Measurements from ENCODE around the gene TRMT61A.

TRMT61A gene

DNA sequence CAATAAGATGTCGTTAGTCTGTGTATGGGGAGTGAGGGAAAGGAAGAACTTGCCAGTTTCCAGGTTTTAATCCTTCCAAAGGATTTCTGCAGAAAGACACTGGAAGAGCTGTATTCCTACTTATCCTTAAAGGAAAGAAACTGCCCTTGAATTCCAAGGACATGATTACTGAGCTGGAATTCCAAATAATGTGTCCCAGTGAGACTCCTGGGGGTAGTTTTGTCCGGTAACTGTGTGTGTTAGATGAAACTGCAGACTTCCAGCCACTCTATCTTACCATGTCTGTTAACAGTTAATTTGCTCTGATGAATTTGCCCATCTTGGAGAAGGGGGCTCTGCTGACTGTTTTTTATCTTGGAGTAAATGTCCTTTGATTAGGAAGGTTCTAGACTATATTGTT lies 39.4 kb upstream of the TRMT61A start:
- H3K27ac ChIP-seq (ENCODE audit: low read depth, low read length): no peak overlapping the region
- H3K9me2 ChIP-seq (replicated peaks; ENCODE audit: insufficient read depth, low read length): no peaks in the 10 kb centered on the region
- H3K9me3 ChIP-seq (ENCODE audit: insufficient read depth, low read length): no peaks in the 10 kb centered on the region
- peaks cover 8% of the 10 kb centered on the region; the same call in 1 of the 2 replicates for H3K36me3 ChIP-seq (ENCODE audit: low read length)
- no peaks in the 10 kb centered on the region for H4K20me1 ChIP-seq (ENCODE audit: low read depth, low read length)
- H2AFZ ChIP-seq (ENCODE audit: low read depth, low read length, severe bottlenecking): no peak overlapping the region
- no peak overlapping the region for H3K9ac ChIP-seq (ENCODE audit: low read length)
- no peaks in the 10 kb centered on the region for H3F3A ChIP-seq (ENCODE audit: insufficient read depth)
- no peaks in the 10 kb centered on the region for H3K79me2 ChIP-seq (ENCODE audit: insufficient read depth, low read length)
- no peak overlapping the region for H3K4me3 ChIP-seq (ENCODE audit: insufficient read depth, low read length, poor library complexity, severe bottlenecking)
- TF ChIP-seq, protein P1, sequence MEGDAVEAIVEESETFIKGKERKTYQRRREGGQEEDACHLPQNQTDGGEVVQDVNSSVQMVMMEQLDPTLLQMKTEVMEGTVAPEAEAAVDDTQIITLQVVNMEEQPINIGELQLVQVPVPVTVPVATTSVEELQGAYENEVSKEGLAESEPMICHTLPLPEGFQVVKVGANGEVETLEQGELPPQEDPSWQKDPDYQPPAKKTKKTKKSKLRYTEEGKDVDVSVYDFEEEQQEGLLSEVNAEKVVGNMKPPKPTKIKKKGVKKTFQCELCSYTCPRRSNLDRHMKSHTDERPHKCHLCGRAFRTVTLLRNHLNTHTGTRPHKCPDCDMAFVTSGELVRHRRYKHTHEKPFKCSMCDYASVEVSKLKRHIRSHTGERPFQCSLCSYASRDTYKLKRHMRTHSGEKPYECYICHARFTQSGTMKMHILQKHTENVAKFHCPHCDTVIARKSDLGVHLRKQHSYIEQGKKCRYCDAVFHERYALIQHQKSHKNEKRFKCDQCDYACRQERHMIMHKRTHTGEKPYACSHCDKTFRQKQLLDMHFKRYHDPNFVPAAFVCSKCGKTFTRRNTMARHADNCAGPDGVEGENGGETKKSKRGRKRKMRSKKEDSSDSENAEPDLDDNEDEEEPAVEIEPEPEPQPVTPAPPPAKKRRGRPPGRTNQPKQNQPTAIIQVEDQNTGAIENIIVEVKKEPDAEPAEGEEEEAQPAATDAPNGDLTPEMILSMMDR (IDR thresholded peaks at IDR 0.05; ENCODE audit: insufficient read depth, low read length, poor library complexity, severe bottlenecking): no peak
- no peak for TF ChIP-seq EZH2phosphoT487 (conservative IDR thresholded peaks at IDR 0.05; ENCODE audit: low read length)
- H3K4me2 ChIP-seq (ENCODE audit: low read depth, low read length, poor library complexity, severe bottlenecking): no peak overlapping the region
- no peaks in the 10 kb centered on the region for H3K27me3 ChIP-seq (ENCODE audit: low read length)

DNA sequence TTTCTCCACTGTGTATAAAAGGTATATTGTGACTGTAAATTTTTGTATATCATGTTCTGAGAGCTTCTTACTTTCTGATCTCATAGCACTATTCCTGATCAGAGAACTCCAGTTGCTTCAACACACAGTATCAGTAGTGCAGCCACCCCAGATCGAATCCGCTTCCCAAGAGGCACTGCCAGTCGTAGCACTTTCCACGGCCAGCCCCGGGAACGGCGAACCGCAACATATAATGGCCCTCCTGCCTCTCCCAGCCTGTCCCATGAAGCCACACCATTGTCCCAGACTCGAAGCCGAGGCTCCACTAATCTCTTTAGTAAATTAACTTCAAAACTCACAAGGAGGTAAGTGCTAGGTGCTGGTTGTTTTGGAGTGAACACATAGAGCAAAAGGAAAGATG lies 37.3 kb upstream of the TRMT61A start:
- TF ChIP-seq, protein P1 (IDR thresholded peaks at IDR 0.05; ENCODE audit: insufficient read depth, low read length, poor library complexity, severe bottlenecking): no peak
- no peak for TF ChIP-seq EZH2phosphoT487 (conservative IDR thresholded peaks at IDR 0.05; ENCODE audit: low read length)
- Histone ChIP-seq H3K27me3 (ENCODE audit: low read length) (no peaks in the 10 kb centered on the region), H3K36me3 (ENCODE audit: low read length) (peaks cover 8% of the 10 kb centered on the region; the same call in 1 of the 2 replicates), H3F3A (ENCODE audit: insufficient read depth) (no peaks in the 10 kb centered on the region), H3K4me2 (ENCODE audit: low read depth, low read length, poor library complexity, severe bottlenecking) (no peak overlapping the region), H3K9me2 (replicated peaks; ENCODE audit: insufficient read depth, low read length) (no peaks in the 10 kb centered on the region), H2AFZ (ENCODE audit: low read depth, low read length, severe bottlenecking) (no peak overlapping the region), H3K4me3 (ENCODE audit: insufficient read depth, low read length, poor library complexity, severe bottlenecking) (no peak overlapping the region), H4K20me1 (ENCODE audit: low read depth, low read length) (no peaks in the 10 kb centered on the region), H3K9me3 (ENCODE audit: insufficient read depth, low read length) (no peaks in the 10 kb centered on the region), H3K27ac (ENCODE audit: low read depth, low read length) (no peak overlapping the region), H3K79me2 (ENCODE audit: insufficient read depth, low read length) (no peaks in the 10 kb centered on the region), H3K9ac (ENCODE audit: low read length) (no peak overlapping the region)

DNA sequence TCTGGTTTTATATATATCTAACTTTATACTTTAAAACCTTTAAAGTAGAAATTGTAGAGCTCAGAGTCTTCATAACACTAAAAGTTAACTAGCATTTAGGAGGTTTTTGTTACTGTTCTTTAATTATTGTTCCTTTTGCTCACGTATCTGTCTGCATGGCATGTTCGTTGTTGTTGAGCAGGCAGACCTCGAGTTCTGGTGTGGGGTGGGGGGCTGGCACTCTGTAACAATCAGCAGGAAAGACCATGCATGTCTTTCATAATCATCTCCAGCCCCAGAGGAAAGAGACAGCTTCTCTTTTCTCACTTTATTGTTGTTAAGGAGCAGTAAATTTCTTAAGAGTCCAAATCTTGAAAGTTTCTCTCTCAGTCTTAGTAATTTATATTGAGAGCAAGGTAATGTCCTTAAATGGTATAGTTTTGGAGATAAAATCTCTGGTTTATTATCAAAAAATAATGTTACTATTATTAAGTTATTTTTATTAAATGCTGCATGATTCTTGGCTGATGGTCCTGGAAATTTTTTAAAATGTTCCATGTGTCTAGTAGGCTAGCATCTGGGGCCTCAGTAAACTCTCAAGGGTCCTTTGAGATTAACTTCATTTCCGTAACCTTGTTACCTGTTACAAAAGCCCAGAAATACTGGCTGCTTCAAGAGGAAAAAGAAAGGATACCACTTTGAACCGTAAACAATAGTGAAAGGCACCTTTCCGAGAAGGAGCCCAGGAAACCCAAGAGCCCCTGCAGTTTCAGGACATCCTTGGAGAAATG lies 36.7 kb upstream of the TRMT61A start:
- peaks cover 8% of the 10 kb centered on the region; the same call in 1 of the 2 replicates for H3K36me3 ChIP-seq (ENCODE audit: low read length)
- no peak overlapping the region for H3K4me2 ChIP-seq (ENCODE audit: low read depth, low read length, poor library complexity, severe bottlenecking)
- H3F3A ChIP-seq (ENCODE audit: insufficient read depth): no peaks in the 10 kb centered on the region
- H3K9ac ChIP-seq (ENCODE audit: low read length): no peak overlapping the region
- H3K9me3 ChIP-seq (ENCODE audit: insufficient read depth, low read length): no peaks in the 10 kb centered on the region
- no peak overlapping the region for H3K4me3 ChIP-seq (ENCODE audit: insufficient read depth, low read length, poor library complexity, severe bottlenecking)
- H3K9me2 ChIP-seq (replicated peaks; ENCODE audit: insufficient read depth, low read length): no peaks in the 10 kb centered on the region
- no peak overlapping the region for H2AFZ ChIP-seq (ENCODE audit: low read depth, low read length, severe bottlenecking)
- H4K20me1 ChIP-seq (ENCODE audit: low read depth, low read length): no peaks in the 10 kb centered on the region
- no peak overlapping the region for H3K27ac ChIP-seq (ENCODE audit: low read depth, low read length)
- H3K27me3 ChIP-seq (ENCODE audit: low read length): no peaks in the 10 kb centered on the region
- TF ChIP-seq EZH2phosphoT487 (conservative IDR thresholded peaks at IDR 0.05; ENCODE audit: low read length): no peak
- TF ChIP-seq, protein P1 (IDR thresholded peaks at IDR 0.05; ENCODE audit: insufficient read depth, low read length, poor library complexity, severe bottlenecking): no peak
- H3K79me2 ChIP-seq (ENCODE audit: insufficient read depth, low read length): no peaks in the 10 kb centered on the region

All from SU-DHL-6 (cell line).